NCI-H1436 treated with DMSO at 0.1 percent for 48 hours (cell line): ENCODE measurements around the gene KRT7.

Experiments
- DNase-seq: peaks from one replicate; lab custom pipeline; 2025; lab: John Stamatoyannopoulos, UW

Gene KRT7

GRCh38 chr12:52199294-52199919 is 33.6 kb upstream of the KRT7 start:
- DNase-seq: no peak

DNA sequence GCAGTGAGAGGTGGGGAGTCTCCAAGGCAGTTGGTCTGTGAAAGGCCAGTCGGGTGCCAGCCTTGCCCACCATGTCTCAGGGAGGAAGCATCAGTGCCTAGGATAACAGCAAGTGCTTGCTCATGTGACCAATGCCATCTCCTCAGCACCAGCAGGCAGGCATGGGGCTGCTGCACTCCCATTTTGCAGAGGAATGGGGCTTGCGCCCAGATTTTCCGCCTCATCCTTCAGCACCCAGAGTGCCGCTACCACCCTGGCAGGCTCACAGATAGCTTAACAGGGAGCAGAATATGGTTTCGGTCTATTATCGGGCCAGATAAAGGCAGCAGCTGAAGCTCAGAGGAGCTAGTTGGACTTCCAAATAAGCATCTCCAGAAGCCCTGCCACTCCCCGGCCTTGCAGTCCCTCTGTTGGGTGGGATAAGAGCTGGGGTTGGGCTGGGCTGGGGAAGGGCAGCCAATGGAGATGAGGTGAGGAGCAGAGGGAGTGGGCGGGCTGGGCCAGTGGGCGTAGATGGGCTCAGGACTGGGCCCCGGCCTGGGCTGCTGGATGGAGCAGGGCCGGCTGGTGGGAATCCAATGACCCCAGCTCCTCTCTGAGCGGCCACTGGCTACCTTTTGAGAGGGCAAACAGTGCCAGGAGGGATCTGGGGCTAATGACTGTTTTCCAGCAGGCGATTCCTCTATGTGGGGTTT is 32.8 kb upstream of the KRT7 start:
- DNase-seq: no peak

DNA sequence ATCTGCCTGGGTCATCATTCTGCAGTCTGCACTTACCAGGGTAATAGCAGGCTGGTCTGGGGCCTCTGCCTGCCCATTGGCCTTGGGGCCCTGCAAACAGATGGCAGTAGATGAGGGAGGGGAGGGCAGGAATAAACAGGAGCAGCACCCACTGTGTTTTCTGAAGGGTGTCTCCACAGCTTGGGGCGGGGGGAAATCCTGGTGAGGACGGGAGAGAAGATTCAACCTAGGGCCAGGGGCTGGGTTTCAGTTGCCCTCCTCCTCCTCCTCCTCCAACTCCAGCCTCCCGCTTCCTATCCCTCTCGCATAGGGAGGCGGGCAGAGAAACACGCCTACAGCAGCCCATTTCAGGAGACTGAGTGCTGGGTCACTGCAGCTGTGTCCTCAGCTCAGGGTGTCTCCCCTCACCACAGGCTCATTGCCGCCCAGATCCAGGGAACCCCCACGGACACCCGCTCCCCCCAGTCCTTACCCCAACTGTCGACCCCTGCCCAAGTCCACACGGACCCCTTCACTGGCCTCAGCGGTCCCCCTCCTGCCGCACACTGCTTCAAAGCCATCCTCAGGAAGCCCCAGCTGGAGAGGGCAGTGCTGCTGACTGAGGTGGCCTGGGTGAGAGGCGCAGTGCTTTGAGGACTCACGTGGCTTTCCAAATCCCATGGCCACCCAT is 32.1 kb upstream of the KRT7 start:
- DNase-seq: no peak

DNA sequence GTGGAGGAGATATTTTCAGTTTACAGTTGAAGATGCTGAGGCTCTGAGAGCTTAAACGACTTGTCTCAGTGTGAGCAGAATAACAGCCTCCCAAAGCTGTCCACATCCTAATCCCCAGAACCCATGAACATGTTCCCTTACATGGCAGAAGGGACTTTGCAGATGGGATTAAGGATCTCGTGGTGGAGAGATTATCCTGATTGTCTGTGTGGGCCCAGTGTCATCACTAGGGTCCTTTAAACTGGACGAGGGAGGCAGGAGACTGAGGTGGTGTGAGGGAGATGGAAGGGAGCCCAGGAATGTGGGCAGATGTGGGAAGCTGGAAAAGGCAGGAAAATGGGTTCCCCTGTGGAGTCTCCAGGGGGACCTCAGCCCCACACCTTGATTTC is 31.6 kb upstream of the KRT7 start:
- DNase-seq: no peak

GRCh38 chr12:52202361-52203078 is 30.5 kb upstream of the KRT7 start:
- no peak for DNase-seq

DNA sequence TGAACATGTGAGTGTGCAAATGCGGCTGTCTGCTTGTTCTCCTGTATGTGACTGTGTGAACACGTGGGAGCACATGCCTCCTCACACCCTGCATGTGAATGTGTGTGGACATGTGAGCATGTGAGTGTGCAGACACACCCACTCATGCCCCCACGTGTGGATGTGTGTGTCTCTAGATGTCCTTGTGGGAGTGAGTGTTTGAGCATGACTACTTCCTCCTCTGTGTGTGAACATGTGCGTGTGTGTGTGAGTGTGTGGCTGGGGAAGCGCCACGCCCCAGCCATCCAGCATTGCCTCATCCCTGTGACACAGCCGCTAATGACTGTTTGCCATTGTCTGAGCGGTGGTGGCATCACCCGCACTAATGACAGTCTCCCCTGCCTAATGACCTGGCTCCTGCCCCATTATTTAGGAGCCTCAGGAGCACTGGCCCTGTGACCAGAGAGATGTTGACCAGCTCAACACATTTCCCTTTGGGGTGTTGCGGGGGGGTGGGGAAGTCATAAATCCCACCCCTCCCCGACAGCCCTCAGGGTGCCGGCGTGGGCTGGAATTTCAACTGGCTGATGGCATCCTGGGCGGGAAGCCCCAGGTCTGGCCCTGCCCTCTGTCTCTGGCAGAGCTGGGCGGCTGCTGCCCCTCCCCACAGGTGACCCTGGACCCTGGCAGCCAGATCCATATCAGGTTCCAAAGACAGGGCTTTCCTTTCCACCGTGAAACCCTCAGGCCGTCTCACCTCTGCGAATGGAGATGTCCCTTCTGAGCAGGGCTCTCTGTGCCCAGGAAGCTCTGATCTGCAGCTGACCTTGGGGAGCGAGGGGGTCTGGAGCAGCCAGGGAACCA is 29.7 kb upstream of the KRT7 start:
- DNase-seq: no peak

DNA sequence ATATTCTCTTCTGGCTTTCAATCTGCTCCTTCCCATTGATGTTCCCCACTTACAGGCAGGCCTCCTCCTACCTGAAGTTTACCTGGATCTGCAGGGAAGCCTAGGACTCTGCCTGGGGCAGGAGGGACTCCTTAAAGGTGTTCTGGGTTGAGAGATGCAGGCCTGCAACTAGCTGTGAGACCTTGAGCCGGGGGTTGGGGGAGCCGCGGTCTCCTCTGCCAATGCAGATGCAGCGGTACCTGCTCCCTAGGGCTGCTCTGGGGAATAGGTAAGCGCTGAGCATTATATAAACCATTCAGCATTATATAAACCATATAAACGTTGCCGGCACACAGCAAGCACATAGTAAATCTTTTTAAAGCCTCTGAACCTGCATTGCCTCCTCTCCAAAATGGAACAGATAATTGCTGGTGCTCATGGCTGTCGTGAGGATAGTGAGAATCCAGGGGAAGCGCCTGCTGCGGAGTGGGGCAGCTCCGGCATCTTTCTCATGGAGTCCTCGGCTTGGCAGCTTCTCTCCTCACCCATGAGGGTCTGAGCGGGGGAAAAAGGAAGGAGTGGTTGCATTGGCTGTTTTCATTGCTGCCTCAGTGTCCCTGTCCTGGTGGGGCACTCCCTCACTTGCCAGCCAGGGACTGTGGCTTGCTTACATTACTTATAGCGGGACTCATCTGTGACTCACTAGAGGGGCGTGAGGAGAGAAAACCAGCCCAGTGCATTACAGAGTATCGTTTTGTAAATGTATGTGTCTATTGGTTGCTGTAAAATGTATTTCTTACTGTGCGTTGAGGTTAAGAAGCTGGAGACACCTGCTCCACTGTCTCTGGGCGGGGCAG is 28.7 kb upstream of the KRT7 start:
- peak; percentile 47 for DNase-seq

GRCh38 chr12:52204931-52205505 is 28.0 kb upstream of the KRT7 start:
- DNase-seq: no peak

DNA sequence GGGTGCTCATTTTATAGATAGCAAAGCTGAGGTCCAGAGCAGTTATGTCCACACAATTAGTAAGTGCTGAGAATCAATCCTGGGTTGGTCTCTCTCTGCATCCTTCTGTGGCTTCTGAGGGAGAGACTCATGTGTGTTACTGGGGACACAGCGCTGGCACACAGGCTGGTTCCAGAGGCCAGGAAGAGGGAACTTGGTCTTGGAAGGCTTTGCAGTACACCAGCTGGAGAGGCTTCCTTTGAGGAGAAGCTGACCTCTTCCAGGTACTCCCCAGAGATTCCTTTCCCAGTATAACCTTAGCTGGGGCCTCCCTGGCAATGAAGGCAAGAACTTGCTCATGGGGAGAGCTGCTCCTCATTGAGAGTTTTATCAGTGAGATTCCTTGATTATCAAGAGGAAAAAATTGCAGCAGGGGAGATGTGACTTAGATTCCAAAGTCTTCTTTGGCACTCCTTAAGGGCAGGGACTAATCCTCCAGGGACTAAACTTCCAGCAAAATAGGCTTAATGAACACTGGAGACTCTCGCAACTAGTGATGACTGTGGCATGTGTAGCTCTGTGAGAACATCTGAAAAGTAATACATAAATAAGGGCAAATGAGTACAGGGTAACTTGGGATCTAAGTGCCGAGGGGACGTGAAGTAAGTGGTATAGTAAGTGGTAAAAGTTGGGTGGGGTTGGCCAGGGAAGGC is 27.3 kb upstream of the KRT7 start:
- no peak for DNase-seq

- no peak for DNase-seq
These were observed 26.6 kb upstream of the KRT7 start for GRCh38 chr12:52206304-52207040.

DNA sequence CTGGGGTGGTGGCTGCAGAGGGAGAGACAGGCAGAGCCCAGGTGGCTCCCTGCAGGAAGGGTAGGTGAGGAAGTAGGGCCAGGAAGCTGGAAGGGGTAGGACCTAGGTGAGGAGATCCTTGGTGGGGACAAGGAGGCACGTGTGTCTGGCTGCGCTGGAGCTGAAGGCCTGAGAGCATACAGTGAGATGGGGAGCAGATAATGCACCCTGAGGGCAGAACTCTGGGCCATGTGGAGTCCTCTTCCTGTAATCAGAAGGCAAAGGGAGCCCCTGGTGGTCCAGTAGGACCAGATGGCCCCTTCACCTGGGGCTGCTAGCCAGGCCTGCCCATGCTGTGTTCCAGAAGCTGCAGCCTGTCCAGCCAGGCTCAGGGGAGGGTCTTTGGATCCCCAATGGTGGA is 25.9 kb upstream of the KRT7 start:
- DNase-seq: no peak

DNA sequence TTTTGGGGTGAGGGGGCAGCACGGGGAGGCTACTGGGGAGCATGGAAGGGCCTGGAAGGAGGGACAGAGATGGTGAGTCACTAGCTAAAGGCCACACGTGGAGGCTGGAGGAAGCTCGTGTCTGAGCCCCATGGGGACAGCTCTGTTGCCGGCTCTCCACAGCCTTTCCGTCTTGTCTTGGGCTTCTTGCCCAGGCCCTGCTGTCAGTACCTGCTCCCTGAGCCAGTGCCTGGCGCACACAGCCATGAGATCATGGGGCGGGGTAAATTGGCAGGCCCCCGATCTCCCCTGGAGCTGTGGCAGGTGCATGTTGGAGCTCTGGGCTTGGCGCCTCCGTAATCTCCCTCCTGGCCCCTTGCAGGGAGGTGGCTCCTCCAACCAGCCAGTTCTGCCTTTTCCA is 25.1 kb upstream of the KRT7 start:
- DNase-seq: peak; percentile 57

DNA sequence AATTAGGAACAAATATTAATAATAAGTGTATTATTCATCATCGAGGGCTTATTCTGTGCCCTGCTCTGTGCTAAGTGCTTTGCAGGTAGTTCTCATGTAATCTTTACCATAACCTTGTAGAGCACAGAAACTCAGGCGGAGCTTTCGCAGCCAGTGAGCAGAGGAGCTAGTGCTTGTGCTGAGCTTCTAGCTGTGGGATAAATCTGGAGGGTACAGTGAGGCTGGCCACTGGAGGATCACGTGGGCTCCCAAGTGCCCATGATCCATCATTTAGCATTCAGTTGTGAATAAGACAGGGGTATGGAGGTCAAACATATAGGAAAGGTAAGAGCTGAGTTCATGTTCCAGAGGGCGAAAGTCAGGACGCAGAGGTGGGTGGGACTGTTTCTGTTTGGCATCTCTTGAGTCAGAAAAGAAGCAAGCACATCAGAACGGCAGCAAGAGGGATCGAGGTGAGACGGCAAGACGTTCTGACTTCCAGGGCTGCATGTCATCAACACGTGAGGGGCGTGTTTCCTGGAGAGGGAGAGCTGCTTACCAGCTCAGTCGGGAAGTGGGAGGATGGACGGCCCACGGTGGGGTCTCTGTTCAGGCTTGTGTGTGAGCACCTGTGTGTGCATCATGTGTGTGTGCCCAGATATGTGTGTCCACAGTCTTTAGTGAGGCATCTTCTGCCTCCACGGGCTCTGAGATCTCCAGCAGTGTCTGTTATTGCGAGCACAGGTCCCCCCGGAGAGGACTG is 24.4 kb upstream of the KRT7 start:
- DNase-seq: no peak

GRCh38 chr12:52209321-52209720 is 23.7 kb upstream of the KRT7 start:
- DNase-seq: no peak

DNA sequence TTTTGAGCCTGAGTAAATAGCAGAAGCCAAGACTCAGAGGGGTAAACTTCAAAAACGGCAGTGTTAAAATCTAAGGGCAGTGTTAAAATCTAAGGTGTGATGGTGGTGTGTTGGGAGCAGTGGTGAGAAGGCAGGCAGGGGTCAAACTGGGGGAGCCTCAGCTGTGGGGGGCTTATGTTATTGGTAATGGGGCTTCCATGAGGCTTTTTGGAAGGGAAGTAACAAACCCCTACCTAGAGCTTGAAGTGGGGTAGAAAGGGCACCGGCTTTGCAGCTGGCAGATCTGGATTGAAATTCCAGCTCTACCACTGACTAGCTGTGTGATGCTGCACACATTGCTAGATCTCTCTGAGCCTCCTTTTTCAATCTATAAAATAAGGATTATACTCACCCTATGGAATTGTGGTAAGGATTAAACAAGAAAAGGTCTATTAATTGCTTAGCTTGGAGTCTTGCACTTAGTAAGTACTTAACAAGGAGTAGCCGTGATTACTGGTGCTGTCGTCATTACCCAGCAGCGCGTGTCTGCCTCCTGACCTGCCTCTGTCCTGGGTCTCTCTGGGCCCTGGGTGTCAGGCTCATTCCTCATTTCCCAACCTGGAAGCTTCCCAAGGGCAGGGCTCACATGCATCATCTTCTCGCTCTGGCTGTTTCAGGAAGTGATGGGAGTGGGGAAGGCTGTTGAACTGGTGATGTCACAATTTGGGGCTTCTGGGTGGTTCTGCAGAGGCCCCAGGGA is 22.7 kb upstream of the KRT7 start:
- no peak for DNase-seq

DNA sequence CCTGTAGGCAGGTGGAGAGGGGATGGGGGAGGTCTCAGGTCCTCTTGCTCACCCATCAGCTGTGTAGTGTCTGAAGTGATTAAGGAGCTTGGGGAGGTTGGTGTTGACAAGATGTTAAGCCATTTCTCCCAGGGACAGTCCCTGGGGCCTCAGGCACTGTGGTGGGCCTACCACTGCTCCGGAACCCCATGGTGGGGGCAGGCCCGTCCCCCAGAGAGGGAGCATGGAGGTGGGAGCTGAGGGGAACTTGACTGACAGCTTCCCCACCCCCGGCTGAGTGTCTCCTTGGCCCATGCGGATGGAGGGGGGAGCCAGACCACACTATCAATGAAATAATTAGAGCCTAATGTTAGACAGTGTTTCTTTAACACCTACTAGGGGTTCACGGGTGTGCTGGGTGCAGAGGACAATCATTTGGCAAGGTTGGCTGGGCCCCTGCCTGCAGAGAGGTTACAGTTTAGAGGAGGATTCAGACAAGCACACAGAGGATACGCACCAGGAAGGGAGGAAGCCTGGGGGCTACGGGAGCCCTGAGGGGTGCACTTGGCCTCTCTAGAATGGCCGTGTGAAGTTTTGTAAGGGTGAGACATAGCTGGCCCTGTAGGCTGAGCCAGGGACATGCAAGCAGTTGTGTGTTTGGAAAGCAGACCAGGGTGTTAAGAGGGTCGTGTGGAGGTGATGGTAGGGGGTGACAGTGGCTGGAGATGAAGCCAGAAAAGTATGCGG is 22.0 kb upstream of the KRT7 start:
- DNase-seq: no peak
